Caco-2 (cell line): Measurements from ENCODE around the gene USHBP1. TPM values are rescaled to one million over a fixed set of nuclear protein-coding genes. Genes with fewer than 3 reads are reported as not detected.

Experiments used
- BruUV-seq: library from RNA; stranded (reverse); fragments of 400-500 nt; replicated peaks from 2 replicates; lab custom pipeline; 2021; lab: Mats Ljungman, UMichigan
- CTCF ChIA-PET: fragments of 300-600 bp; sonication (Branson Sonifier 250); formaldehyde crosslinking; loops from one replicate; lab custom pipeline; 2022; ENCODE audit warnings: antibody characterized with exemption; lab: Charles Lee
- POLR2A ChIA-PET: fragments of 300-600 bp; sonication (Branson Sonifier 250); formaldehyde crosslinking; loops from one replicate; lab custom pipeline; 2022; ENCODE audit warnings: antibody characterized with exemption; lab: Charles Lee
- DNase-seq, 2 experiments: peaks; one replicate each; pipeline versions ENCODE4 v3.0.0 to v3.0.0-alpha.2; 2020 to 2022
- H3K27me3 ChIP-seq: replicated peaks from 2 replicates; pipeline ENCODE4 v1.6.0; 2011; ENCODE audit warnings: low read length; ENCODE audit not compliant: control insufficient read depth, insufficient read depth
- H3K36me3 ChIP-seq: 2 replicates; pipeline ENCODE4 v1.5.1; 2011; ENCODE audit warnings: low read length; ENCODE audit not compliant: control insufficient read depth, insufficient read depth
- H3K4me1 ChIP-seq: fragments of 250-450 bp; sonication (Bioruptor Pico); 2 replicates; pipeline ENCODE4 v1.5.1; 2020; ENCODE audit warnings: mild to moderate bottlenecking
- H3K4me3 ChIP-seq: 2 replicates; pipeline ENCODE4 v1.5.1; 2011; ENCODE audit warnings: low read depth, mild to moderate bottlenecking, control low read depth, low read length
- H3K9me3 ChIP-seq: fragments of 250-450 bp; sonication (Bioruptor Pico); 2 replicates; pipeline ENCODE4 v1.5.1; 2020; ENCODE audit warnings: mild to moderate bottlenecking, moderate library complexity
- H3K27ac Mint-ChIP-seq: one replicate; pipeline ENCODE4 v1.8.0; 2022; ENCODE audit warnings: mixed read lengths; ENCODE audit not compliant: unreplicated experiment
- H3K27me3 Mint-ChIP-seq: one replicate; pipeline ENCODE4 v1.8.0; 2022; ENCODE audit warnings: mixed read lengths; ENCODE audit not compliant: insufficient read depth, unreplicated experiment
- H3K36me3 Mint-ChIP-seq: one replicate; pipeline ENCODE4 v1.8.0; 2022; ENCODE audit warnings: mild to moderate bottlenecking, mixed read lengths; ENCODE audit not compliant: insufficient read depth, unreplicated experiment
- H3K4me1 Mint-ChIP-seq: one replicate; pipeline ENCODE4 v1.8.0; 2022; ENCODE audit warnings: low read depth, mixed read lengths; ENCODE audit not compliant: unreplicated experiment
- H3K4me3 Mint-ChIP-seq: one replicate; pipeline ENCODE4 v1.8.0; 2022; ENCODE audit warnings: mild to moderate bottlenecking, moderate library complexity, mixed read lengths; ENCODE audit not compliant: unreplicated experiment
- H3K9me3 Mint-ChIP-seq: one replicate; pipeline ENCODE4 v1.8.0; 2022; ENCODE audit warnings: mixed read lengths; ENCODE audit not compliant: unreplicated experiment
- intact Hi-C: fragments of 100-400 bp; cut with micrococcal nuclease; formaldehyde crosslinking; loops from one replicate; pipeline ENCODE4 v1.10.0; 2022; ENCODE audit not compliant: unreplicated experiment
- total RNA-seq: library from RNA; stranded (reverse); gene quantifications from 2 replicates; pipeline ENCODE4 v1.2.3, GENCODE V29; 2022
- TF ChIP-seq, protein P1 (sequence below), 2 experiments: fragments of 200-600 bp in 1 of 2; IDR thresholded peaks; 1 replicate in 1 of 2; 2 replicates in 1 of 2; pipeline versions ENCODE4 v1.5.1 to v1.8.0; 2011 to 2022; ENCODE audit warnings: antibody characterized with exemption in 1 of 2, control low read depth in 1 of 2, inconsistent platforms in 1 of 2, low read depth in 1 of 2, low read length in 1 of 2, mild to moderate bottlenecking in 1 of 2, moderate library complexity in 1 of 2; ENCODE audit not compliant: insufficient read depth in 1 of 2, severe bottlenecking in 1 of 2, unreplicated experiment in 1 of 2

The USHBP1 gene
- total RNA-seq, 1 experiment from 2014 or later, result not detected

DNA sequence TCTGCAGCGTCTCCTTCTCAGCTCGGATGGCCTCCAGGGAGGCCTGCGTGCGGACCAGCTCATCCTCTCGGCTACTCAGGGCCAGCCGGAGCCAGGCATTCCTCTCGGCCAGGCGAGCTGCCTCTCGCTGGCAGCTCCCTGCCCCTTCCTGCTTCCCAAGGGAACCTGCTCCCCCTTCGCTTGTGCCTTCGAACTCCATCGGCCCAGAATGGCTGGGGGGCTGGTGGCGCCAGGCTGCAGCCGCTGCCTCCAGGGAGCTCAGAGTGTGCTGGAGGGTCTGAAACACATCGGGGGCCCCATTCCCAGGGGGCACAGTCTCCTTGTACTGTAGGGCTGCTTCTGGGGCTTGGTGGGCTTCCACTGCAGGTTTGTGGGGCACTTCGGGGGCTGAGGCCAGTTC, 2.0 kb downstream of the USHBP1 start:
- Histone ChIP-seq H3K36me3 (no peaks in the 10 kb centered on the region), H3K4me3 (no peak overlapping the region), H3K27me3 (no peaks in the 10 kb centered on the region), H3K9me3 (no peaks in the 10 kb centered on the region), H3K4me1 (no peaks in the 10 kb centered on the region)
- DNase-seq, result no peak
- BruUV-seq, result no TSS peak
- H3K27me3 Mint-ChIP-seq, result no peaks in the 10 kb centered on the region
- intact Hi-C loops, result no loop called here
- H3K4me1 Mint-ChIP-seq, result peaks cover 8% of the 10 kb centered on the region
- no peak overlapping the region for H3K27ac Mint-ChIP-seq
- TF ChIP-seq, protein P1, sequence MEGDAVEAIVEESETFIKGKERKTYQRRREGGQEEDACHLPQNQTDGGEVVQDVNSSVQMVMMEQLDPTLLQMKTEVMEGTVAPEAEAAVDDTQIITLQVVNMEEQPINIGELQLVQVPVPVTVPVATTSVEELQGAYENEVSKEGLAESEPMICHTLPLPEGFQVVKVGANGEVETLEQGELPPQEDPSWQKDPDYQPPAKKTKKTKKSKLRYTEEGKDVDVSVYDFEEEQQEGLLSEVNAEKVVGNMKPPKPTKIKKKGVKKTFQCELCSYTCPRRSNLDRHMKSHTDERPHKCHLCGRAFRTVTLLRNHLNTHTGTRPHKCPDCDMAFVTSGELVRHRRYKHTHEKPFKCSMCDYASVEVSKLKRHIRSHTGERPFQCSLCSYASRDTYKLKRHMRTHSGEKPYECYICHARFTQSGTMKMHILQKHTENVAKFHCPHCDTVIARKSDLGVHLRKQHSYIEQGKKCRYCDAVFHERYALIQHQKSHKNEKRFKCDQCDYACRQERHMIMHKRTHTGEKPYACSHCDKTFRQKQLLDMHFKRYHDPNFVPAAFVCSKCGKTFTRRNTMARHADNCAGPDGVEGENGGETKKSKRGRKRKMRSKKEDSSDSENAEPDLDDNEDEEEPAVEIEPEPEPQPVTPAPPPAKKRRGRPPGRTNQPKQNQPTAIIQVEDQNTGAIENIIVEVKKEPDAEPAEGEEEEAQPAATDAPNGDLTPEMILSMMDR (IDR thresholded peaks at IDR 0.05; ENCODE audit: insufficient read depth in 1 of 2, low read depth in 1 of 2, low read length in 1 of 2, severe bottlenecking in 1 of 2, unreplicated experiment in 1 of 2), result no peak
- ChIA-PET CTCF (no interaction called here), POLR2A (no interaction called here)
- H3K9me3 Mint-ChIP-seq, result no peaks in the 10 kb centered on the region
- H3K36me3 Mint-ChIP-seq, result peaks cover 9% of the 10 kb centered on the region
- H3K4me3 Mint-ChIP-seq, result no peak overlapping the region

DNA sequence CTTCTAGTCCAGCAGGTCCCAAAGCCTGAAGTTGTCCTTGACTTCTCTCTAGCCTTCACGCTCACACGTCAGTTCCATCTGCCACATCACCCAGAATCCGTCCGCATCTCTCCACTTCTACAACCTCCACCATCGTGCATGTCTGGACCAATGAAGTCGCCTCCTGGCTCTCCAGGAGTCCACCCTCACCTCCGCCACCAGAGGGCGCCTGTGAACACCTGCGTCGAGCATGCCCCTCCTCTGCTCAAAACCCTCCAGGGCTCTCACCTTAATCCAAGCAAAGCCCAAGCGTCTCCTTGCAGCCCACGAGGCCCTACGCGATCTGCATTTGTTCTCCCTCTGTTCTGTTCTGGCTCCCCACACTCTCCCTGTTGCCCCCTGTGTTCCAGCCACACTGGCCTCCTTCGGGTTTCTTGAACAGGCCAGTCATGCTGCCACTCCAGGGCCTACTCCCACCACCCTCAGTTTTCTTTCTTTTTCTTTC, 3.7 kb downstream of the USHBP1 start:
- ChIA-PET POLR2A (interaction anchor here (0.6 kb wide), 1 partner anchor 12 kb away, joined by 3 read pairs; no protein-coding TSS in a partner anchor), CTCF (interaction anchor here (1.2 to 1.4 kb wide), 2 partner anchors 22 to 46 kb away, joined by 4 to 6 read pairs; partner anchors contain the start of gene USE1)
- Mint-ChIP-seq H3K36me3 (no peaks in the 10 kb centered on the region), H3K4me3 (no peak overlapping the region), H3K4me1 (peaks cover 8% of the 10 kb centered on the region), H3K9me3 (no peaks in the 10 kb centered on the region), H3K27ac (peak overlapping the region; percentile 2), H3K27me3 (no peaks in the 10 kb centered on the region)
- intact Hi-C loops, result loop anchor here (2.0 kb wide), 1 partner anchor 14 kb away; no protein-coding TSS in a partner anchor
- DNase-seq, result peak; percentile 90 to 91
- Histone ChIP-seq H3K4me1 (no peaks in the 10 kb centered on the region), H3K36me3 (no peaks in the 10 kb centered on the region), H3K4me3 (no peak overlapping the region), H3K27me3 (no peaks in the 10 kb centered on the region), H3K9me3 (no peaks in the 10 kb centered on the region)
- BruUV-seq, result no TSS peak
- TF ChIP-seq, protein P1 (IDR thresholded peaks at IDR 0.05; ENCODE audit: insufficient read depth in 1 of 2, low read depth in 1 of 2, low read length in 1 of 2, severe bottlenecking in 1 of 2, unreplicated experiment in 1 of 2), result peak; percentile 87 to 94

DNA sequence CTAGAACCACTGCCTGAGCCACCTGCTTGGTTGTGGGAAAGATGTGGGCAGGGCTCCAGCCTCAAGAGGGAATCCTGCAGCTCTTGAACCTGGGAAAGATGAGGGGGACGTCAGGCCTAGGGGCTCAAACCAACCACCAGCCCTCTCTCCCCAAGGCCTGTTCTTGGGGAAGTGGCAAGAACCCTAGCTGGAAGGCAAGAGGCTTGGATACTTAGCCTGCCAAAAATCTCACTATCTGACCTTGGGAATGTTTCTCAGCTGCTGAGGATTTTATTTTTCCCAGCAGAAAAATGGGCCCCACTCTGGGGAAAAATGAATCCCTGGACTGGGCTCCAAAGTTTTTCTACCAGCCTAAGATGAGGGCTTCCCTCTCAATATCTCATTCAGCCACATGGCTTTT, 4.6 kb downstream of the USHBP1 start:
- H3K27ac Mint-ChIP-seq, result no peak overlapping the region
- H3K4me1 Mint-ChIP-seq, result peaks cover 8% of the 10 kb centered on the region
- H3K4me3 Mint-ChIP-seq, result no peak overlapping the region
- ChIA-PET POLR2A (no interaction called here), CTCF (interaction anchor here (0.6 to 1.4 kb wide), 3 partner anchors 23 to 45 kb away, joined by 4 to 6 read pairs (median 4); partner anchors contain the start of gene USE1)
- intact Hi-C loops, result loop anchor here (2.0 kb wide), 1 partner anchor 13 kb away; no protein-coding TSS in a partner anchor
- H3K4me3 ChIP-seq, result no peak overlapping the region
- no peaks in the 10 kb centered on the region for H3K36me3 ChIP-seq
- no peaks in the 10 kb centered on the region for H3K27me3 Mint-ChIP-seq
- peaks cover 7% of the 10 kb centered on the region for H3K4me1 ChIP-seq
- BruUV-seq, result no TSS peak
- no peak for DNase-seq
- H3K9me3 Mint-ChIP-seq, result no peaks in the 10 kb centered on the region
- no peaks in the 10 kb centered on the region for H3K36me3 Mint-ChIP-seq
- no peaks in the 10 kb centered on the region for H3K27me3 ChIP-seq
- TF ChIP-seq, protein P1 (IDR thresholded peaks at IDR 0.05; ENCODE audit: insufficient read depth in 1 of 2, low read depth in 1 of 2, low read length in 1 of 2, severe bottlenecking in 1 of 2, unreplicated experiment in 1 of 2), result no peak
- no peaks in the 10 kb centered on the region for H3K9me3 ChIP-seq
